ENCODE results near the gene RPTOR.
"Not testable (repeated sequence)": the region's sequence is repeated elsewhere in the genome, so short reads cannot be mapped to it uniquely, and the experiment has no call there.

The RPTOR gene

DNA sequence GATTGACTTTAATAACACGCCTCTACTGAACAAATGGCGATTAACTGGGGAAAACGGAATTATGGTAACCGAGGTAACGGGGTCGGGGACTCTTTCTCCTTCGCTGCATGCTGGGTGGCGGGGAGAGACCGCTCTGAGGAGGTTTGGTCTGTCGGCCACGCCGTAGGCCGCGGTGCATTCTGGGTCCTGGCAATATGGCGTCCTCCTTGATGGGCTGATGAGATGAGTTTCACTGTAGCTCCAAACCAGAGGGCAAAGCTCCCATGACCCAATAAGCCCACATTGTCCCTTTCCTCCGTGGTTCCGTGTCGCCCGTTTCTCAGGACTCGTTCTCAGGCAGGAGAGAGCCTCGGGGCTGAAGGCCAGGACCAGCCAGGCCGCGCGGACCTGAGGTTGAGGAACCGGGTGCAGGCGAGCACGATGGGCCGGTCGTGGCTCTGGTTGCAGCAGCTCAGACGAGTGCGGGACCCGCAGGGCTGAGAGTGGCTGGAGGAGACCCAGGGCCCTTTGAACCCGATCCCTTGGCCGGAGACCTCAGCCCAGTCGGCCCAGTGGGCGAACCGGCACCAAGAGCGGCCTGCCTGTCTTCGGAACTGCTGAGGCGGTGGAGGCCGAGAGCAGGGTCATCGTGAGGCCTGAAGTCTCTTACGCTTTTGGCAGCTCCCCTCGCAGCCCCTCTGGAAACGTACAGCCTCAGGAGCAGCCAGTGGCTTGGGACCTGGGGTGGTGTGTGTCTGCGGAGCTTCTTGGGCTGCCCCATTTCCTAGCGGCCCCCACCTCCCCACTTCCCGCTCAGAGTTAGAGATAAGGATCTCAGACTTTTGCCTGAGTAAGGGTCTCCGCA is at the start of gene RPTOR:
TSS of gene RPTOR (plus strand) at position 184 of the 844 bp plus-strand sequence. CDS start 792 bp downstream, outside the sequence.
- Mint-ChIP-seq H3K9me3 (no peaks in the 10 kb centered on the region), H3K36me3 (no peaks in the 10 kb centered on the region), H3K27me3 (peaks cover 3% of the 10 kb centered on the region), H3K27ac (peak within 1 kb of the TSS; percentile 97), H3K4me1 (peaks cover 29% of the 10 kb centered on the region), H3K4me3 (peak within 1 kb of the TSS; percentile 93)

GRCh38 chr17:80497726-80498241 is 46.9 kb upstream of the RPTOR start:
- no peaks in the 10 kb centered on the region for H3K9me3 Mint-ChIP-seq
- H3K4me1 Mint-ChIP-seq = peaks cover 13% of the 10 kb centered on the region
- H3K27ac Mint-ChIP-seq = no peak overlapping the region
- no peaks in the 10 kb centered on the region for H3K36me3 Mint-ChIP-seq
- peaks cover 3% of the 10 kb centered on the region for H3K27me3 Mint-ChIP-seq
- H3K4me3 Mint-ChIP-seq = no peak overlapping the region

GRCh38 chr17:80498242-80498919 is 46.3 kb upstream of the RPTOR start:
- Mint-ChIP-seq H3K36me3 (no peaks in the 10 kb centered on the region), H3K4me1 (peaks cover 13% of the 10 kb centered on the region), H3K9me3 (no peaks in the 10 kb centered on the region), H3K27ac (no peak overlapping the region), H3K4me3 (no peak overlapping the region), H3K27me3 (peaks cover 3% of the 10 kb centered on the region)

DNA sequence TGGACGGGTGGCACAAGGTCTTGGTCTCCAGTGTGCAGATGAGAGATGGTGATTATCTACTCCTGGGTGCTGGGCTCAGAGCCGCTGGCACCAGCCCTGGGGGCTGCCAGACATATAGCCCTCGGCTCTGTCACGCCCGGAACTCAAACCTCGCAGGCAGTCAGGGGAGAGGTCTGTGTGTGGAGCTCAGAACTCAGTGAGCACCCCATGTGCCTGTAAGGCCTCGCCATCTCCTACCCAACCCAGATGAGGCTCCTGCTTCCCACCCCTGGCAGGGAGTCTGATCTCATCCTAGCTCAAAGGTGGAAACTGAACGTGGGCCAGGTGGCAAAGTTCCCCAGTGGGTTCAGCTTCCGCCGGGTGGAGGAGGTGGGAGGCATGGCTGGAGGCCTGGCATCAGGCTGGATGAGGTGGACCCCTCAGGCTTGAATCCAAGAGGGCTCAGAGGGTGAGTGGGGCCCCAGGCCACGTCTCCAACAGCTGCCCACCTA is 45.7 kb upstream of the RPTOR start:
- Mint-ChIP-seq H3K27me3 (peaks cover 3% of the 10 kb centered on the region), H3K4me3 (no peak overlapping the region)

GRCh38 chr17:80499560-80499959 is 45.1 kb upstream of the RPTOR start:
- Mint-ChIP-seq H3K4me3 (no peak overlapping the region), H3K27ac (no peak overlapping the region), H3K27me3 (peaks cover 3% of the 10 kb centered on the region), H3K4me1 (peaks cover 13% of the 10 kb centered on the region), H3K9me3 (no peaks in the 10 kb centered on the region), H3K36me3 (no peaks in the 10 kb centered on the region)

More for the DNA sequence above, 45.7 kb upstream of the RPTOR start:
- Mint-ChIP-seq H3K4me1 (peaks cover 13% of the 10 kb centered on the region), H3K27ac (no peak overlapping the region), H3K9me3 (no peaks in the 10 kb centered on the region), H3K36me3 (no peaks in the 10 kb centered on the region)

DNA sequence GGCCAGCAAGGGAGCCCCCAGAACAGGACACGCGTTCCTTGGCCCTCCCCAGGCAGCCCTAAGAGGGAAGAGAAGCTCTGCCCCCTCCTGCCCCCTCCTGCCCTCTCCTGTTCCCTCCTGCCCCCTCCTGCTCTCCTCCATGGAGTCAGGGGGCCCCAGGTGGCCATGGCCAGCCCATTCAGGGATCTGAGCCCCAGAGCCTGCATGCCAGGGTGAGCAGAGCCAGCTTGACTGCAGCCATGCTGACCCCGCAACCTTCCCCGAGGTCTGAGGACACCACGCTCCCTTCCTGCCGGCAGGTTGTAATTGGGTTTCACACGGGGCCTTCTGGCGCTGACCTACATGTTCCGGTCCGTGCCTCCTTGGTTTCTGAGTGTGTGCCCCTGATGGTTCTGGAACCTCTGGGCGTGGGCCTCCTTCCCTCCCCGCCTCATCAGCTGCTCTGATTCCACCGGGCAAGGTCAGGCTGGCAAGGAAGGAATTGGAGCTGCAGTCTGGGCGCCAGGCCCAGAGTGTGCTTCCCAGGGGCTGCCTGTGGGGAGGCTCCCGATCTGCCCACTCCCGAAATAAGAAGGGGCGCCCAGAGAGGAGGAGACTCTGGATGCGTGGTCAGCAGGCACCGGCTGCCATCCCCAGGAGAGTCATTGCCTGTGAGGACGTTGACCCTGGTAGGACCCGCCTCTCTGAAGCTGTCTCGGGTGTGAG is 44.5 kb upstream of the RPTOR start:
- no peaks in the 10 kb centered on the region for H3K36me3 Mint-ChIP-seq
- H3K9me3 Mint-ChIP-seq = no peaks in the 10 kb centered on the region
- no peak overlapping the region for H3K27ac Mint-ChIP-seq
- H3K4me1 Mint-ChIP-seq = peaks cover 13% of the 10 kb centered on the region
- H3K4me3 Mint-ChIP-seq = no peak overlapping the region
- H3K27me3 Mint-ChIP-seq = peaks cover 3% of the 10 kb centered on the region

DNA sequence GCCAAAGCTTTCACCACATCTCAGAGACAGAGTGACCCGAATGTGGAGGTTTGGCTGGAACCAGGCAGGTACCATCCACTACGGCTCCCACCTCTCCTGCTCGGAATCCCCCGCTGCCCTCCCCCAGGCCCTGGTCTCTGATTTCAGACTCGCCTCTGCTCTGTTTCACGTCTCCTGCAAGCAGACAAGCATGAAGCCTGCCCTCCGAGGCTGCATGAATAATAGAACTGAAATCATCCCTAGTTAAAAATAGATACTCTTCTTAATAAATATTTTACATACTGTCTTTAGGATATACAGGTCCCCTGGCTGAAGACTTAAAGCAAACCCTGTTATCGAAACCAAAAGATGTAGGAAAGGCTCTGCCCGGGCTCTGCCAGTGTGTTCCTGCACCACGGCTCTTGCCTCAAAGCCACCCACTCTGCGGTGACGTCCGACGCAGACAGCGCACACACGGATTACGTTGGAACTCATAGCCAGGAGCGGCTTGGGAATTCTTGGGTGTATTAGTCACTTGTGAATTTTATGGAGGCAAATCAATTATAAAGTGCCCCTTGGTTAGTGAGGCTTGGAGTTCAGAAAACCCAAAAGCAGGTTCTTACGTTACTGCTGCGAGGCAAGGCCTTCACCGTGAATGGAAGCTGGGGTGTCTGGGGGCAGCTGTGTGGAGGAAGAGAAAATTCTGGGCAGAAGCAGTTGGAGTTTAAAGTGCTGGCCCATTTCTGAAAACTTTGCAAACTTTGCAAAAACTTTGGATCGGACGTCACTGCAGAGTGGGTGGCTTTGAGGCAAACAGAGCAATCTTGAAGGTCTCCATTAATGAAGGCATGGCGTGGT is 42.7 kb upstream of the RPTOR start:
- H3K27ac Mint-ChIP-seq = no peak overlapping the region
- no peak overlapping the region for H3K4me3 Mint-ChIP-seq
- H3K9me3 Mint-ChIP-seq = no peaks in the 10 kb centered on the region
- peaks cover 11% of the 10 kb centered on the region for H3K4me1 Mint-ChIP-seq
- H3K36me3 Mint-ChIP-seq = no peaks in the 10 kb centered on the region
- no peaks in the 10 kb centered on the region for H3K27me3 Mint-ChIP-seq

GRCh38 chr17:80502578-80502877 is 42.1 kb upstream of the RPTOR start:
- Mint-ChIP-seq H3K4me3 (no peak overlapping the region), H3K4me1 (peaks cover 5% of the 10 kb centered on the region), H3K27ac (no peak overlapping the region), H3K27me3 (no peaks in the 10 kb centered on the region), H3K9me3 (no peaks in the 10 kb centered on the region), H3K36me3 (no peaks in the 10 kb centered on the region)

- no peak overlapping the region for H3K4me3 Mint-ChIP-seq
- no peak overlapping the region for H3K27ac Mint-ChIP-seq
- peaks cover under 1% of the 10 kb centered on the region for H3K4me1 Mint-ChIP-seq
- no peaks in the 10 kb centered on the region for H3K36me3 Mint-ChIP-seq
- no peaks in the 10 kb centered on the region for H3K27me3 Mint-ChIP-seq
- no peaks in the 10 kb centered on the region for H3K9me3 Mint-ChIP-seq
These were observed 41.6 kb upstream of the RPTOR start for GRCh38 chr17:80503031-80503430.

- Mint-ChIP-seq H3K27ac (no peak overlapping the region), H3K4me1 (no peaks in the 10 kb centered on the region), H3K36me3 (no peaks in the 10 kb centered on the region)
These were observed 40.7 kb upstream of the RPTOR start for GRCh38 chr17:80503921-80504320.

DNA sequence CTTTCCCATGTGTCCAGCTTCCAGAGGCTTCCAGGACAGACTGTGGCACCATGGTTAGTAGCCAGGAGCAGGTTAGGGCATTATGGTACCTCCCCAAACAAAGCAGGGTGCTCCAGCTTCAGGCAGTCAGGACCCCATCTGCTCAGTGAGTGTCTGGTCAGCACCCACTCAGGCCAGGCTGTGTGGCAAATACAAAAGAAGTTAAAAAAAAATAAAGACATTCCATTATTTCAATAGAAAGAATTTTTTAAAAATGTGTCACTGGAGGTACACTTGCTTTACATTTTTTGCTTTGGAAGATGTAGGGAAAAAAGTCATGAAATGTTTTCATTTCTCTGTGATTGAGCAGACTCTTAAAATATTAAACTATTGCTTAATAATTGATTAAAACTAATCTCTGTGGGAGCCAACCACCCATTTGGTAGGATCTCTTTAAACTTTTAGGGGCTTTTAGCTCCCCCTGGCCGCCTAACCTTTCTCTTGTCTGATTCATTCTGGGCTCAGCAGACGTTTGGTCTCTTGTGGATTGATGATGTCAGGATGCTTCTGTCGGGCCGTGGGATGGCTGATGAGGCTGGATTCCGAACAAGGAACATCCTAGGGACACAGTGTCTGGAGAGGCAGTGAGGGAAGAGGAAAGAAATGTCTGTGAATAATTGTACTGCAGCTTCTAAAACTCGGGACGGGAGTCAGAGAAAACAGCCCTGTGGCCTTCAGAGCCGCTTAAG is 39.8 kb upstream of the RPTOR start:
- Mint-ChIP-seq H3K4me3 (no peak overlapping the region), H3K9me3 (no peaks in the 10 kb centered on the region), H3K4me1 (no peaks in the 10 kb centered on the region), H3K36me3 (no peaks in the 10 kb centered on the region), H3K27me3 (no peaks in the 10 kb centered on the region), H3K27ac (no peak overlapping the region)

More at GRCh38 chr17:80503921-80504320, 40.7 kb upstream of the RPTOR start:
- Mint-ChIP-seq H3K9me3 (no peaks in the 10 kb centered on the region), H3K27me3 (no peaks in the 10 kb centered on the region), H3K4me3 (no peak overlapping the region)

DNA sequence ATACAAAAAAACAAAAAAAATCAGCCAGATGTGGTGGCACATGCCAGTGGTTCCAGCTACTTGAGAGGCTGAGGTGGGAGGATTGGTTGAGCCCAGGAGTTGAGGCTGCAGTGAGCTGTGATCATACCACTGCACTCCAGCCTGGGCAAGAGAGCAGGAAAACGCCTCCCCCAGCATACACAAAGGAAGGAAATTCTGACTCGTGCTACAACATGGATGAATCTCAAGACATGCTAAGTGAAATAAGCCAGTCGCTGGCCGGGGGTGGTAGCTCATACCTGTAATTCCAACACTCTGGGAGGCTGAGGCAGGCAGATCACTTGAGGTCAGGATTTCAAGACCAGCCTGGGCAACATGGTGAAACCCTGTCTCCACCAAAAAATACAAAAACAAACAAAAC is 37.5 kb upstream of the RPTOR start:
- H3K4me1 Mint-ChIP-seq, H3K9me3 Mint-ChIP-seq, H3K27ac Mint-ChIP-seq, H3K36me3 Mint-ChIP-seq, H3K27me3 Mint-ChIP-seq, H3K4me3 Mint-ChIP-seq: not testable (repeated sequence)

DNA sequence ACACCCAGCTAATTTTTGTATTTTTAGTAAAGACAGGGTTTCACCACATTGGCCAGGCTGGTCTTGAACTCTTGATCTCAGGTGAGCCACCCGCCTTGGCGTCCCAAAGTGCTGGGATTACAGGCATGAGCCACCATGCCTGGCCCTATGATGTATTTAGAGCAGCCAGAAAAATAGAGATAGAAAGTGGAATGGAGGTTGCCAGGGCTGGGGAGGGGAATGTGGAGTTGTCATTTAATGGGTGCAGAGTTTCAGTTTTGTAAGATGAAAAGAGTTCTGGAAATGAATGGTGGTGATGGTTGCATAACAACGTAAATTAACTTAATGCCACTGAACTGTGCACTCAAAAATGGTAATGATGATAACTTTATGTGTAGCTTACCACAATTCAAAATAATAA is 36.7 kb upstream of the RPTOR start:
- Mint-ChIP-seq H3K27ac (no peak overlapping the region), H3K27me3 (no peaks in the 10 kb centered on the region), H3K4me1 (no peaks in the 10 kb centered on the region), H3K4me3 (no peak overlapping the region), H3K9me3 (no peaks in the 10 kb centered on the region), H3K36me3 (no peaks in the 10 kb centered on the region)

GRCh38 chr17:80509311-80509710 is 35.3 kb upstream of the RPTOR start:
- Mint-ChIP-seq H3K27me3 (peaks cover 2% of the 10 kb centered on the region), H3K4me3 (no peak overlapping the region), H3K9me3 (no peaks in the 10 kb centered on the region), H3K27ac (no peak overlapping the region), H3K36me3 (no peaks in the 10 kb centered on the region), H3K4me1 (no peaks in the 10 kb centered on the region)
